GM06990 (cell line): ENCODE data around the gene CARS2.

Experiments
- DNase-seq: peaks from one replicate; pipeline ENCODE4 v3.0.0-alpha.2; 2011; ENCODE audit not compliant: insufficient read length; ENCODE audit errors: extremely low read depth
- H3K27me3 ChIP-seq: replicated peaks from 2 replicates; pipeline ENCODE4 v1.6.0; 2011; ENCODE audit warnings: low read length; ENCODE audit not compliant: control insufficient read depth, insufficient read depth
- H3K36me3 ChIP-seq: 2 replicates; pipeline ENCODE4 v1.5.1; 2011; ENCODE audit warnings: low read length; ENCODE audit not compliant: control insufficient read depth, insufficient read depth
- H3K4me3 ChIP-seq: replicated peaks from 2 replicates; pipeline ENCODE4 v1.5.1; 2011; ENCODE audit warnings: low read depth, mild to moderate bottlenecking, control low read depth, low read length
- CTCF ChIP-seq: IDR thresholded peaks from 2 replicates; pipeline ENCODE4 v1.5.1; 2011; ENCODE audit warnings: low read length, control low read depth, mild to moderate bottlenecking, inconsistent platforms; ENCODE audit not compliant: insufficient read depth, poor library complexity, severe bottlenecking

The CARS2 gene

GRCh38 chr13:110630566-110631119 is 75.3 kb downstream of the CARS2 start:
- H3K27me3 ChIP-seq, result no peaks in the 10 kb centered on the region
- no peak for TF ChIP-seq CTCF
- DNase-seq, result no peak
- H3K4me3 ChIP-seq, result no peak overlapping the region
- H3K36me3 ChIP-seq, result peaks cover 23% of the 10 kb centered on the region

DNA sequence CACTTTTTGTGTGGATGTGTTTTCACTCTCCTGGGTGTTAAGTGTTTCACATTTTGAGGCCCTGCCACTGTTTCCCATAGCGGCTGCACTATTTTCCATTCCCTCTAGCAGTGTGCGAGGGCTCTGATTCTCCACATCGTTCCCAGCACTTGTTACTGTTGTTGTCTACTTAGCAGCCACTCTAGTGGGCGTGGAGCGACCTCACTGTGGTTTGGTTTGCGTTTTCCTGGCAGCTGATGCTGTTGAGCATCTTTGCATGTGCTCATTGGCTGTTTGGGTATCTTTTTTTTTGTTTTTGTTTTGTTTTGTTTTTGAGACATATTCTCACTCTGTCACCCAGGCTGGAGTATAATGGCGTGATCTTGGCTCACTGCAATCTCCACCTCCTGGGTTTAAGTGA is 76.2 kb downstream of the CARS2 start:
- no peak overlapping the region for H3K4me3 ChIP-seq
- no peak for DNase-seq
- TF ChIP-seq CTCF, result no peak
- H3K36me3 ChIP-seq, result peaks cover 20% of the 10 kb centered on the region
- no peaks in the 10 kb centered on the region for H3K27me3 ChIP-seq

GRCh38 chr13:110628952-110629701 is 76.8 kb downstream of the CARS2 start:
- TF ChIP-seq CTCF, result no peak
- no peak overlapping the region for H3K4me3 ChIP-seq
- peaks cover 17% of the 10 kb centered on the region for H3K36me3 ChIP-seq
- DNase-seq, result no peak
- no peaks in the 10 kb centered on the region for H3K27me3 ChIP-seq

GRCh38 chr13:110628477-110628793 is 77.5 kb downstream of the CARS2 start:
- no peak overlapping the region for H3K4me3 ChIP-seq
- H3K27me3 ChIP-seq, result no peaks in the 10 kb centered on the region
- no peak for DNase-seq
- TF ChIP-seq CTCF, result no peak
- peaks cover 19% of the 10 kb centered on the region for H3K36me3 ChIP-seq

DNA sequence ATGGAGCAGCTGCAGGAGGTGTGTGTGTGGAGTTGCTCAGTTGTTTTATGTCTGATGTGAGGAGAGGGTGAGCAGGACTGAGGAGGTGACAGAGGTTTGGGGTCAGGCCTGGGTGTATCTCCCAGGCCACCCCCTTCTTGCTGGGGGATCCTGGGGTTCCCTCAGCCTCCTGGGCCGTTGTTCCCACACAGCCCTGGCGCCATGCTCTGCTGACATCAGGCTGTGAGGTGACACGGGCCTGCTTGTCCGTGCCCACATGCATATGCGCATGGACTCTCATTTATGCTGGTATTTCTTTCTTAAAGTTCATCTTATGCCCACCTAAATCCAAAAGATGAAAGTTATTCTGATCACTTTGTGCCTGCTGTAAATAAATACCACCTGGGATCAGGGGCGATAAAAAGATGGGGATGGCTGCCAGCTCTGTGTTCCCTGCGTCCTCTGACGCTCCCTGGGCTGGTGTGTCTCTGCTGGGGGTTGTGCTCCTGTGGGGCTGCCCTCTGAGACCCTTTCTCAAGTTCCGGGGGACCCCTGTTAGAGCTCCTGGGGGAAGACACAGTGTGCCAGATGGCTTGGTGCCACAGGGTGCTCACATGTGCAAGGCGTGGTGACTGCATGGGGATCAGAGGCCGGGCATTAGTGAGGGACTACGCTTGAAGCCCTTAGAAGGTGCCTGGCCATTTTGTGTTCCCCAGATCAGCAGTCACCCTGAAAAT is 78.0 kb downstream of the CARS2 start:
- DNase-seq, result no peak
- no peak overlapping the region for H3K4me3 ChIP-seq
- H3K27me3 ChIP-seq, result no peaks in the 10 kb centered on the region
- no peak for TF ChIP-seq CTCF
- peaks cover 23% of the 10 kb centered on the region for H3K36me3 ChIP-seq
